Putamen (tissue), 1 donor: Measurements from ENCODE around the gene MARCHF10.
"Not testable (repeated sequence)": the region's sequence is repeated elsewhere in the genome, so short reads cannot be mapped to it uniquely, and the experiment has no call there.

Experiments used
- DNase-seq: peaks from one replicate; pipeline ENCODE4 v3.0.0-alpha.2; 2016; ENCODE audit warnings: low spot score

The MARCHF10 gene

DNA sequence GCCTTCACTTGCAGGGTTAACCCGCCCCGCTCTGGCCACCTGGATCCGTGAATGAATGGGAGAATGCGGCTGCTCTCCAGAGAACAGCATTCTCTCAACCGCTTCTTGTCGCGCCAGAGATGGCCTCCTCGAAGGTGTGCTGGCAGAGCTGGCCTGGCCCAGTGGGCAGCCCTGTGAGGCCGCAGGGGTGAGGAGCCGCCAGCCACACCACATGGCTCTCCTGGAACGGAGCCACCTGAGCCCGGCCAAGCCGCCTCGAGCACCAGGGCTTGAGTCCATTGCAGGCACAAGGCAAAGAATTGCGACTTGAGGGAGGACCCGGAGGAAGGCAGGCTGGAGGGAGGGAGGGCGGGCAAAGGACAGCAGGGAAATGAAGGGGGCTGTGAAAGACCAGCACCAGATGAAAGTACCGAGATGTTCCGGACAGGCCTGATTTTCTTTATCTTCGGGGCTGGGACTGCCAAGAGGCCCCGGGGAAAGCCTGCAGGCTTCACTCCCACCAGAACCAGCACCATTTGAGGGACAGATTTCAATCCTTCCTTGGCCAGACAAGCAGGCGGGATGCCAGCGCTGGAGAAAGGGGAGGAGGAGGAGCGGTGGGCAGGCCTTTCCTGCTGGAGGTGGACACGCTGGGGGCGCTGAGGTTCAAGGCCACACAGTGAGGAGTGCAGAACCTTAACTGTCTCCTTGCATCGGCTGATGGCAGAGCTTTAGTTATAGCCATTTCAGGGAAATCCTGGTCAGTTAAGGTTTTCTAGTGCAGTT lies 111.2 kb downstream of the MARCHF10 start:
- DNase-seq, result no peak

DNA sequence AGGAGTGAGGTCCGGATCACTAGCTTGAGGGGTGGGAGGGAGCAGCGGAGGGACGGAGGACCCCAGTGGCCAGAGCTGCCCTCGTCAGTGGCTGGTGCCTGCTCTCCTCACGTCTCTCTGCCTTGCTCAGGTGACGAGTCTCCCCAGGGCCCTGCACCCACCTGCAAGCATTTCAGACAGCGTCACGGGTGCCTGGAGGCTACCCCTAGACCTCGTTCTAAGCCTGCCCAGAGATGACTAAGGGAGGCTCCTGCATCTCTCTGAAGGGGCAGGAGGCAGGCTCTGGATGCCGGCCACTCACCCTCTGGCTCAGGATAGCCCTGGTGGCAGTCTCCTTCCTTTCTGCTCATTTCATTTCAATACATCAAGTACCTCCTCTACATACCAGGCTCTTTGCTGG lies 111.9 kb downstream of the MARCHF10 start:
- DNase-seq, result no peak

DNA sequence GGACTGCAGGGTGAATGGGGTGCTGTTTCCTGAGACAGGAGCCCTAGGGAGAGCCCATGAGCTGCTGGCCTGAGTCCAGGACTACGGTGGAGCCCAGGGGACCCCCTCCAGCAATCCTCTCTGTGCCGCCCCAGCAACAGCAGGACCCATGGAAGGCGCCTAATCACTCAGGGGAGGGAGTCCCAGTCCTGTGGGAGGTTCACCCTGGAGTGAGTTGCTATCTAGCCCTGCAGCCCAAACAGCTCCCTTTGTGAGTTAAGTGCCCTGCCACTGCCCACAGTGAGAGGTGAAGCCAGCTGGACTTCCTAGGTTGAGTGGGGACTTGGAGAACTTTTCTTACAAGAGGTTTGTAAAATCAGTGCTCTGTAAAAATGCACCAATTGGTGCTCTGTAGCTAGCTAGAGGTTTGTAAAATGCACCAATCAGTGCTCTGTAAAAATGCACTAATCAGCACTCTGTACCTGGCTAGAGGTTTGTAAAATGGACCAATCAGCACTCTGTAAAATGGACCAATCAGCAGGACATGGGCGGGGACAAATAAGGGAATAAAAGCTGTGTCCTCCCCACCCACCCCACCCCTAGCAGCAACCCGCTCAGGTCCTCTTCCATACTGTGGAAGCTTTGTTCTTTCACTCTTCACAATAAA lies 112.9 kb downstream of the MARCHF10 start:
- not testable (repeated sequence) for DNase-seq

DNA sequence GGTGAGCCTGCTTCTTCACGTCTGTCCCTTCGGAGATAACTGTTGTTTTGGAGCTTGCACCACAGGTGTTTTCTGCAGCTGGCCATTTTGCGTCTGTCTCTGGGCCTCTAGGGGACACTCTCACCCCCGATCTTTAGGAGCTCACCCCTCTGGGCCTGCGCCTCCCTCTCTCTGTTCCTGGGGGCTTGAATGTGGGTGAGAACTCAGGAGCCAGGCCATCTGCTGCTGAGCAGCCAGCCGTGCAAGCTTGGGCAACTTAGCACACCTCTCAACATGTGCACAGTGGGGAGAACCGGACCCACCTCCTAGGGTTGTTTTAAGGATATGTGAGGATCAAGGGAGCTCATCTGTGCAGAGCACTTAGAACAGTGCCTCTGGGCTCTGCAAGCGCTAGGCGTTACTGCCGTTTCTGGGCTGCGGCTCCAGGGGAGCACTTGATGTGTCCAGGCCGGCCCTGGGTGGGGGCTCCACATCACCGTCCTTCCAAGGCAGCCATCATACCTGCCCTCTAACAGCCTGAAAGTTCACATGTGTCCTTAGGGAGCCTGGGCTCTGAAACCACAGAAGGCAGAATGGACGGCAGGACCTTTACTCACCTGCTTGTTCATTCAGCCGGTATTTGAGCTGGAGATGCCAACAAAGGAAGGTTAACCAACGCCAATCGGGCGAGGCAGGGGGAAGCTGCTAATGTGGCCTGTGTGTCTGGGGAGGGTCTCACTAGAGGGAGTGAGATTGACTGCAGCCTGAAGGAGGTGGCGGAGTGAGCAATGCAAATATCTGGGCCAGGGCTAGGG lies 114.3 kb downstream of the MARCHF10 start:
- no peak for DNase-seq

DNA sequence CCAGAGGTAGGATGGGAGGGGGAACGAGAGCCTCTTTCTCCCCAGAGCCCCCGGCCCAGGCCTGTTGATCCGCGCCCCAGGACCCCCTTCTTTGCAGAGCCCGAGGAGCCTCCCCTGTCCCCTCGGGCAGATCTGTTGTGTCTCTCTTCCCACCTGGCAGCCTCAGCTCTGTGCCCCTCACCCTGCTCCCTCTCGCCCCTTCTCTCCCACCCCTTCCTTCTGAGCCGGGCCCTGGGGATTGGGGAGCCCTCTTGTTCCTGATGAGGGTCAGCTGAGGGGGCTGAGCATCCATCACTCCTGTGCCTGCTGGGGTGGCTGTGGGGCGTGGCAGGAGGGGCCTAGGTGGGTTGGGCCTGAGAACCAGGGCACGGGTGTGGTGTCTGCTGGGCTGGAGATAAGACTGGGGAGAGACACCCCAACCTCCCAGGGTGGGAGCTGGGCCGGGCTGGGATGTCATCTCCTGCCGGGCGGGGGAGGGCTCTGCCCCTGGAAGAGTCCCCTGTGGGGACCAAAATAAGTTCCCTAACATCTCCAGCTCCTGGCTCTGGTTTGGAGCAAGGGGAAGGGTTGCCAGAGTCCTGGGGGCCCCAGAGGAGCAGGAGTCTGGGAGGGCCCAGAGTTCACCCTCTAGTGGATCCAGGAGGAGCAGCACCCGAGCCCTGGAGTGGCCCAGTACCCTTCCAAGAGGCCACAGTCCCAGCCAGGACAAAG lies 115.2 kb downstream of the MARCHF10 start:
- DNase-seq, result no peak

DNA sequence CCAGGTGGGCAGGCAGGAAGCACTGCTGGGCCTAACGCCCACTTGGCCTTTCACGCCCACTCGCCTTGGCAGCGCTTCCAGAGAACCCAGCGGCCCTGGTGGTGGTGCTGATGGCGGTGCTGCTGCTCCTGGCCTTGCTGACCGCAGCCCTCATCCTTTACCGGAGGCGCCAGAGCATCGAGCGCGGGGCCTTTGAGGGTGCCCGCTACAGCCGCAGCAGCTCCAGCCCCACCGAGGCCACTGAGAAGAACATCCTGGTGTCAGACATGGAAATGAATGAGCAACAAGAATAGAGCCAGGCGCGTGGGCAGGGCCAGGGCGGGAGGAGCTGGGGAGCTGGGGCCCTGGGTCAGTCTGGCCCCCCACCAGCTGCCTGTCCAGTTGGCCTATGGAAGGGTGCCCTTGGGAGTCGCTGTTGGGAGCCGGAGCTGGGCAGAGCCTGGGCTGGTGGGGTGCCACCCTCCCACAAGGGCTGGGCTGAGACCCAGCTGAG lies 115.9 kb downstream of the MARCHF10 start:
- DNase-seq, result no peak

DNA sequence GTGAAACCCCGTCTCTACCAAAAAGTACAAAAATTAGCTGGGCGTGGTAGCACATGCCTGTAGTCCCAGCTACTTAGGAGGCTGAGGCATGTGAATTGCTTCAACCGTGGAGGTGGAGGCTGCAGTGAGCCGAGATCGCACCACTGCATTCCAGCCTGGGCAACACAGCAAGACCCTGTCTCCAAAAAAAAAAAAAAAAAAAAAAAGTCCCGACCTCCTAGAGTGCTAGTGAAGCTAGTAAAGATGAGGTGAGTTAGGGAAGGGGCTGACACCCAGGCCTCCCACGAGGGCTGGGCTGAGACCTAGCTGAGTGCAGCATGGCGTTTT lies 116.6 kb downstream of the MARCHF10 start:
- DNase-seq, result not testable (repeated sequence)

DNA sequence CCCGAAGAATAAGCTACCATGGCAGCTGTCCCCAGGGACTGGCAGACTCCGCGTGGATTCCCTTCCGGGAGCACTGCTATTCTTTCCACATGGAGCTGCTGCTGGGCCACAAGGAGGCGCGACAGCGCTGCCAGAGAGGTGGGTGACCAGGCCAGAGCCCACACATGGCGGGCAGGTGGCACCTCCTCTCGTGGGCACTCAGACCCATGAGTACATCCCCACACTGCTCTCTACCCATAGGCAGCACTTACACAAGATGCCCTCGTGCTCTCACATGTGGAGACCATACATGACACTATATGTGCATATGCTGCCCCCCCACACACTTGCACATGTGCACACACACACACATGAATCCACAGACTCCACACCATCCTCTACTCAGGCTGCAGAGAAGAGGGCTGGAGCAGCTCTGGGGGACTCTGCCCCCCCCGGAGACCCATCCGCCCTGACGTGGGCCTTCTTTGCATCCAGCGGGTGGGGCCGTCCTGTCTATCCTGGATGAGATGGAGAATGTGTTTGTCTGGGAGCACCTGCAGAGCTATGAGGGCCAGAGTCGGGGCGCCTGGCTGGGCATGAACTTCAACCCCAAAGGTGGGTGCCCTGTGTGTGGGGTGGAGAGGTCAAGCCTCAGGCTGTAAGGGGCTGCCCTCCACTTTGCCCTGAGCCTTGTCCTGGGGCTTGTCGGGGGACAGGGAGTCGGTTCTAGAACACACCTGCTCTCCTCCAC lies 117.8 kb downstream of the MARCHF10 start:
- no peak for DNase-seq

DNA sequence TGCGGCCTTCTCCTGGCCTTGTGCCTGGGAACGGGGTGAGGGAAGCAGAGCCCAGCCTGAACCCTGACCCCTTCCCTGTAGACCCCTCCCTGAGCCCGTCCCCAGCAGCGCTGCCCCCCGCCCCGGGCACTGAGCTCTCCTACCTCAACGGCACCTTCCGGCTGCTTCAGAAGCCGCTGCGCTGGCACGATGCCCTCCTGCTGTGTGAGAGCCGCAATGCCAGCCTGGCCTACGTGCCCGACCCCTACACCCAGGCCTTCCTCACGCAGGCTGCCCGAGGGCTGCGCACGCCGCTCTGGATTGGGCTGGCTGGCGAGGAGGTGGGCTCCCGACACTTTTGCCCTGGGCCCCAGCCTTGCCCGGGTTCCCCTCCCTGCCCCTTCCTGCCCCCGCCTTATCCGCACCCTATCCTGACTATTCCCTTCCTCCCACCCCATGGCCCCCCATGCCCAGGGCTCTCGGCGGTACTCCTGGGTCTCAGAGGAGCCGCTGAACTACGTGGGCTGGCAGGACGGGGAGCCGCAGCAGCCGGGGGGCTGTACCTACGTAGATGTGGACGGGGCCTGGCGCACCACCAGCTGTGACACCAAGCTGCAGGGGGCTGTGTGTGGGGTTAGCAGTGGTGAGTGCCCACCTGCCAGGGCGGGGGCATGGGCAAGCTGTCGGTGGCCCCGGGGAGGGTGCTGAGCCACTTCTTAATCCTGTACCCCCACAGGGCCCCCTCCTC lies 118.5 kb downstream of the MARCHF10 start:
- no peak for DNase-seq

DNA sequence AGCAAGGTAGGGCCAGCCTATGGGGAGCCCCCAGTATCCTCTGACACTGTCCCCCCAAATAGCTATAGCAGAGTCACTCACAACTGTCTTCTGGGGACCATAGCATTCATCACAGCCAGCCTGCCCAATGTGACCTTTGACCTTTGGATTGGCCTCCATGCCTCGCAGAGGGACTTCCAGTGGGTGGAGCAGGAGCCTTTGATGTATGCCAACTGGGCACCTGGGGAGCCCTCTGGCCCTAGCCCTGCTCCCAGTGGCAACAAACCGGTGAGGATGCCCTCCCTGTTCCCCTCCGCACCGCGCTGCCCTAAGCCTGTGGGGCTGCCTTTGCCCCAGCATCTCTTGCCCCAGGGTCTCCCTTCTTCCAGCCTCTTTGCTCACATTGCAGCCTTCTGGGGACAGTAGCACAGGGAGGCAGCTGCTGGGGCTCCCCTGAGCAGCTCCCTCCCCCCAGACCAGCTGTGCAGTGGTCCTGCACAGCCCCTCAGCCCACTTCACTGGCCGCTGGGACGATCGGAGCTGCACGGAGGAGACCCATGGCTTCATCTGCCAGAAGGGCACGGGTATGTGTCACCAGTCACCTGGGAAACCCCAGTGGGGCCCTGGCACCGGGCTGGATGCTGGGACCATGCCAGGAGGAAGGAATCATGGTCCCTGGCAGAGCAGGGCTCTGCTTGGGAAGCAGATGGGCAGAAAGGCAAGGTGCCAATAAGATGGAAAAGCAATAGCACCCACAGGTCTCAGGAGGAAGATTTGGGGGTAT lies 119.5 kb downstream of the MARCHF10 start:
- no peak for DNase-seq

DNA sequence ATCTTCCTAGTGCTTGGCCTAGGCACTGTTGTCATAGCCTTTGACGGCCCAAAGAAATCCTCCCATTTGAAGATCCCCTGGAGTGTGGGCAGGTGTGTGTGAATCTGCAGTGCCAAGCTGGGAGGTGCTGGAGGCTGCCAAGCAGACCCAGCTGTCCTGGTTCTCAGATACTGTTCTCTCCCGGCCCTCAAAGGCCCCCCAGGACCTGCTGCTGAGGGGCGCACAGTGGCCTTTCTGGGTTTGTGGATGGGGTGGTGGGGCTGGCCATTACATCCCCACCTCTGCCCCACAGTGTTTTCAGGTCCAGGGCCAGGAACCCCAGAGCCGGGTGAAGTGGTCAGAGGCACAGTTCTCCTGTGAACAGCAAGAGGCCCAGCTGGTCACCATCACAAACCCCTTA lies 120.1 kb downstream of the MARCHF10 start:
- no peak for DNase-seq

DNA sequence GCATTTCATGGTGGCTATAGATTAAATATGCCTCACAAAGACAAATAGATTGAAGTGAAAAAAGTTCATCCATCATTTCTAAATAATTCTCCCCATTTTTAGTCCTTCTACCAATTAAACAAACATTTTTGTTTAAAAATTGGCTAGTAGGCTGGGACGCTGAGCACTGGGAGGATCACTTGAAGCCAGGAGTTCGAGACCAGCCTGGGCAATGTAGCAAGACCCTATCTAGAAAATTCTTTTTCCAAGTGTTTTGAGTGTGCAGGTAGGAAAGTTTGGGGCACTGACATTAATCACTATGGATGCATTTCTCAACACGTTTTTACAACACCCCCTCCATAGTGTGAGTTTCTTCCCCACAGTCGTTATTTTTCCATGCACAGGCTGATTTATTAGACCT lies 123.9 kb downstream of the MARCHF10 start:
- DNase-seq, result no peak

DNA sequence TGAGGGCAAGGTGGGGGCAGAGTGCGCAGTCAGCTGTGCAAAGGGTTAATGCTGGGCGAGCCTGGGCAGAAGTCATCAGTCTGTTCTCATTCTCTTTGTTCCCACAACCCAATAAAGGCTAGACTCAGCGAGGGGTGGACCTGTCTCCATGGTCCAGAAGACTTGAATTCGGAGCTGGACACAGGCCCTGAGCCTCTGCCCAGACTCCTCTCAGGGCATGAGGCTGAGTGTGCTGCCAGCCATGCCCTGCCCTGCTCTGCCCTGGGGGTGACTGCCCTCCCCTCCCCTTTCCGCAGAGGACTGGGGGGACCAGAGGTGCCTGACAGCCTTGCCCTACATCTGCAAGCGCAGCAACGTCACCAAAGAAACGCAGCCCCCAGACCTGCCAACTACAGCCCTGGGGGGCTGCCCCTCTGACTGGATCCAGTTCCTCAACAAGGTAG lies 126.2 kb downstream of the MARCHF10 start:
- DNase-seq, result peak; percentile 32

DNA sequence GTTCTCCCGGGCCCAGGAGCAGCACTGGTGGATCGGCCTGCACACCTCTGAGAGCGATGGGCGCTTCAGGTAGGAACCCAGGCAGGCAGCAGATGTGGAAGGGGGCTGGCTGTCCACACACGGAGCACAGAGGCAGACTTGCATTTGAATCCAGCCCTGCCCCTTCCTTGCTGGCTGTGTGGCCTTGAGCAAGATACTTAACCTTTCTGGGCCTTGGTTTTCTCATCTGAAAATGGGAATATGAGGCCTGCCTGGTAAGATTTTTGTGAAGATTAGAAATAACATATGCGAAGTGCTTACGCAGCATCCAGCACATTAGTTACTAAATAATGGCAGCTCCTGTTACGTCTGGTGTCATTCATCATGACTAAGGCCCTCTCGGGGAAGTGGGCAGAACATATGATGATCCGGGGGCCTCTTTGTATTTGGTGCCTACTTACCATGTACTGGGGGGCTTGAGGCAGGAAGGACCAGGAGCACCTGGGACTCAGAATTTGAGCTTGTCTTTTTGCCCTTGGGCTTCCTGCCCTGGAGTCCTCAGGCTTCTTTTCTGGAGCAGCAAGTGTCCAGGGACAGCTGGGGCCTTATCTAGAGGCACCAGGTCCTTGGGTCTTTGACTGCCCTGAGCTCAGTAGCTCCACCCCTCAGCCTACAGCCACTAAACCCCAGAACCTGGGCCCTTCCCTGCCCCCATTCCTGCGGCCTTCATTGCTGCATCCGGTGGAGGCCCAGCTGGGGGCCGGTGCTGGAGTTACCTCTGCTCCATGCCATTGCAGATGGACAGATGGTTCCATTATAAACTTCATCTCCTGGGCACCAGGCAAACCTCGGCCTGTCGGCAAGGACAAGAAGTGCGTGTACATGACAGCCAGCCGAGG lies 126.8 kb downstream of the MARCHF10 start:
- DNase-seq, result no peak

DNA sequence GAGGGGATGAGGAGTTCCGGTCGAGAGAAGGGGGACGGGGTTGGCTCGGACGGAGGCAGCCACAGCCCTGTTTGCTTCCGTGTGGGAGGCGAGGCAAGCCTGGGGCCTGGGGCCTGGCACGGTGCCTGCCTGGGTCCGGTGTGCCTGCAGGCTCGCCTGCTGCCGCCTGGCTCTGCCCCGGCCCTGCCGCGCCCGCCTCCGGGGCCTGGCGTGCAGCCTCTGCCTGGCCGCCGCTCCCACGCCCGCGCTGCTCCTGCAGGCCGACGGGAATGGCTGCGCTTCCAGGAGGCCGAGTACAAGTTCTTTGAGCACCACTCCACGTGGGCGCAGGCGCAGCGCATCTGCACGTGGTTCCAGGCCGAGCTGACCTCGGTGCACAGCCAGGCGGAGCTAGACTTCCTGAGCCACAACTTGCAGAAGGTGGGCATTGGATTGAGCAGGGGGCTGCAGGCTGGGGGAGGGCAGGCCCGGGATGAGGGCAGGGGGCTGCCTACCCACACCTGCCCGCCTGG lies 127.5 kb downstream of the MARCHF10 start:
- DNase-seq, result peak; percentile 27

DNA sequence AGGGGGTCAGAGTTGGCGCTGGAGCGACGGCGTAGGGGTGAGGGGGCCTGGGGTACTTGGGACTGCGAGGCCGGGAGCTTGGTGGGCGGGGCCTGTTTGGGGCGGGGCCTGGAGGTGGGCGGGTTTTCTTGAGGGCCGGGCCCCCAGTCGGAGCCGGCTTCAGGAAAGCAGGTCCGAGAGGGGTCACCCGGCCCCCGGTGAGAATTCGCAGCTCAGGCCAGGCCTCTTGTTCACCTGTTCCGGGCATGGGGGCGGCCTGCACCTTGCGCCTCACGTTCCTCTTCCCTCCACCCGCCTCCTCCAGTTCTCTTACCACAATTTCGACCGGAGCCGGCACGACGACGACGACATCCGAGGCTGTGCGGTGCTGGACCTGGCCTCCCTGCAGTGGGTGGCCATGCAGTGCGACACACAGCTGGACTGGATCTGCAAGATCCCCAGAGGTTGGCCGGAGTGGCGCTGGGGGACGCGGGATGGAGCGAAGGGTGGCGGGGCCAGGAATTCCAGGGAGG lies 128.2 kb downstream of the MARCHF10 start:
- no peak for DNase-seq

DNA sequence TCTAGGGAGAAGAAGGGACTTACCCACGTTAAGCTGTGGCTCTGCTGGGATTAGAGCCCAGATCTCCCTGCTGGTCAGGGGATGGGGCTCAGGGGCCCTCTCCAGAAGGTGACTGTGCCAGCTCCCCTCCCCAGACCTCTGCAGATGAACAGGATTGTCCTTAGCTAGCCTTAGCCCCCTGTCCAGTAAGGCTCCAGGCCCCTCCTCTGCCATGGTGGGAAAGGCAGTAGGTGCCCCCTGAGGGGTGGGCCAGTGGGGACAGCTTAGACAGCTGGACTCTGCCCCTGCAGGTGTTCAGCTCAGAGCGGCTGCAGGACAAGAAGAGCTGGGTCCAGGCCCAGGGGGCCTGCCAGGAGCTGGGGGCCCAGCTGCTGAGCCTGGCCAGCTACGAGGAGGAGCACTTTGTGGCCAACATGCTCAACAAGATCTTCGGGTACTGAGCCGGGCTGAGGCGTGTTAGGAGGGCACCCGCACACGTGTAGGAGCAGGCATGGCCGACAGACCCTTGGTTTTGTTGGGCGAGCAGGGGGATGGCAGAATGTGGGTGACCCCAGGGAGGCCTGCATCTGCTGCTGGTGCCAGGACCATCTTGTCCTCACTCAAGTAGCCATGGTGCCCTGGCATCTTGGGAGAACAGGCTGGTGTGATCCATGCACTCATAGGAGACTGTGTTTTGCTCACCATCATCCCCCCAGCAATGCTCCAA lies 129.7 kb downstream of the MARCHF10 start:
- DNase-seq, result no peak
